Parathyroid adenoma (tissue), 2 donors: ENCODE measurements around the gene COMMD10.

Source experiments
- H2AFZ ChIP-seq: fragments of 300-600 bp; sonication (generic); one replicate; pipeline ENCODE4 v1.7.0; 2017; ENCODE audit warnings: antibody characterized with exemption, mild to moderate bottlenecking
- H3K27ac ChIP-seq: fragments of 300-600 bp; sonication (generic); one replicate; pipeline ENCODE4 v1.7.0; 2017
- H3K27me3 ChIP-seq: fragments of 300-600 bp; sonication (generic); one replicate; pipeline ENCODE4 v1.7.0; 2017; ENCODE audit warnings: low read length; ENCODE audit not compliant: control insufficient read depth, insufficient read depth
- H3K36me3 ChIP-seq: fragments of 300-600 bp; sonication (generic); one replicate; pipeline ENCODE4 v1.7.0; 2017; ENCODE audit warnings: low read length; ENCODE audit not compliant: control insufficient read depth, insufficient read depth
- H3K4me1 ChIP-seq: fragments of 300-600 bp; sonication (generic); one replicate; pipeline ENCODE4 v1.7.0; 2017; ENCODE audit warnings: control low read depth
- H3K4me2 ChIP-seq: fragments of 300-600 bp; sonication (generic); one replicate; pipeline ENCODE4 v1.7.0; 2017; ENCODE audit warnings: low read length
- H3K4me3 ChIP-seq: fragments of 300-600 bp; sonication (generic); one replicate; pipeline ENCODE4 v1.7.0; 2017; ENCODE audit warnings: low read depth, low read length
- H3K79me2 ChIP-seq: fragments of 300-600 bp; sonication (generic); one replicate; pipeline ENCODE4 v1.7.0; 2017; ENCODE audit warnings: control low read depth
- H3K9ac ChIP-seq: fragments of 300-600 bp; sonication (generic); one replicate; pipeline ENCODE4 v1.7.0; 2017; ENCODE audit warnings: mild to moderate bottlenecking
- H3K9me3 ChIP-seq: fragments of 300-600 bp; sonication (generic); one replicate; pipeline ENCODE4 v1.7.0; 2017; ENCODE audit warnings: low read length; ENCODE audit not compliant: control insufficient read depth
- CTCF ChIP-seq: fragments of 300-600 bp; sonication (generic); IDR thresholded peaks from one replicate; pipeline ENCODE4 v1.7.0; 2017; ENCODE audit warnings: antibody characterized with exemption, mild to moderate bottlenecking
- donor health status: primary hyperparathyroidism.

COMMD10 gene

DNA sequence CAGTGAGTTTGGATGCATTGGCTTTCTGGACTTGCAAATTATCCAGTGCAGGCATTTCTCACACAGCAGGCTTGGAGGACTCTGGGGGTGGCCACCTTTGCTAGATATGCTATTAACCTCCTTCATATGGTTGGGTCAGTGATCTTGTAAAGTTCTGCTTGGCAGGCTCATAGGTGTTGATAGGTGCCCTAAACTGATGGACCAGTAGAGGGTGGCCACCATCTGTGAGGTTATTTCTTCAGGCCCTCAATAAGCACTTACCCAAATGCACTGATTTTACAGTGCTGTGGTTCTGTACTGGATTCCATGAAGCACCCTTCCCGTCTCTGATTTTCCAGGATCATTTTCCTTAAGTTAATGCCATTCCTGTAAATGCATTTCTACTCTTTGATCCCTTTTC is 216.3 kb downstream of the COMMD10 start:
- Histone ChIP-seq H3K9me3 (no peaks in the 10 kb centered on the region), H3K4me1 (no peaks in the 10 kb centered on the region), H3K4me3 (no peak overlapping the region), H3K79me2 (no peaks in the 10 kb centered on the region), H3K9ac (no peak overlapping the region), H3K27me3 (no peaks in the 10 kb centered on the region), H3K4me2 (no peak overlapping the region), H3K27ac (no peak overlapping the region), H2AFZ (no peak overlapping the region), H3K36me3 (no peaks in the 10 kb centered on the region)
- TF ChIP-seq CTCF: no peak

DNA sequence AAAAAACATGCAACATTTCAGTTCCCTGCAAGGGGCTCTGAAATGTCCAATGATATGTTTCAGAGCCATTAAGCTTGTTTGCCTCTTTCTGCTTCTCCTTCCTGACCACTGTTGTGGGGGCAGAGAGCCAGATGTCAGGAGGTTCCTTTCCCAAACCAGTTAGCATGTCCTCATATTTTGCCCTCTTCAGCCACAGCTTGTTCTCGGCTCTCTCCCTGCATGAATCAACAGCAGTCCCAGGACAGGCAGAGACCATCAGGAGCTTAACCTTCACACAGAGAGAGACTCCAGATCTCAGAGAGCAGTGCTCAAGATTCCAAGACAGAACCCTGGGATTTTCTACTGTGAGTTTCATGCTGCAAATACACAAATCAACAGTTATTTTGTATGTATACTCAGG is 218.5 kb downstream of the COMMD10 start:
- no peak overlapping the region for H2AFZ ChIP-seq
- TF ChIP-seq CTCF: no peak
- H3K27ac ChIP-seq: no peak overlapping the region
- H3K79me2 ChIP-seq: no peaks in the 10 kb centered on the region
- no peaks in the 10 kb centered on the region for H3K4me1 ChIP-seq
- no peak overlapping the region for H3K4me3 ChIP-seq
- H3K9me3 ChIP-seq: no peaks in the 10 kb centered on the region
- no peak overlapping the region for H3K4me2 ChIP-seq
- H3K36me3 ChIP-seq: no peaks in the 10 kb centered on the region
- H3K9ac ChIP-seq: no peak overlapping the region
- H3K27me3 ChIP-seq: no peaks in the 10 kb centered on the region

DNA sequence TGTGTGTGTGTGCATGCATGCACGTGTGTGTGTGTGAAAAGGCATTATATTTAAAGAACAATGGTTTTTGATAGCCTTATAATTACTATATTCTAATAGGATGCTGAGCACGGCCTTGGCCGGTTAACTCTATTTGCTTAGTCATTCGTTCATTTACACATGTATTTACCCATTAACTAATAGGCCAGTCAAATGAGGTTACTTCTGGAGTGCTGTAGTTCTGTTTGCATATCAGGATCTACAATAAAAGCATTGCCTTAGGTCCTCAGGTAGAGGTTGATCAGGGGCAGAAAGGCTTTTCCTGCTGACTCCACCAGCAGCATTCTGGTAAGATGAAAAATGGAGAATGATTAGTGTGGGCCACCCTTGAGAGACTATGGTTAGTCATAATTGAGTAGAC is 219.0 kb downstream of the COMMD10 start:
- no peak overlapping the region for H3K27ac ChIP-seq
- H3K4me1 ChIP-seq: no peaks in the 10 kb centered on the region
- no peaks in the 10 kb centered on the region for H3K79me2 ChIP-seq
- no peak overlapping the region for H3K9ac ChIP-seq
- H3K4me2 ChIP-seq: no peak overlapping the region
- no peaks in the 10 kb centered on the region for H3K9me3 ChIP-seq
- no peaks in the 10 kb centered on the region for H3K27me3 ChIP-seq
- H2AFZ ChIP-seq: no peak overlapping the region
- no peak overlapping the region for H3K4me3 ChIP-seq
- H3K36me3 ChIP-seq: no peaks in the 10 kb centered on the region
- TF ChIP-seq CTCF: no peak

GRCh38 chr5:116305899-116306298 is 221.1 kb downstream of the COMMD10 start:
- Histone ChIP-seq H3K9me3 (no peaks in the 10 kb centered on the region), H3K36me3 (no peaks in the 10 kb centered on the region)
- TF ChIP-seq CTCF: no peak

DNA sequence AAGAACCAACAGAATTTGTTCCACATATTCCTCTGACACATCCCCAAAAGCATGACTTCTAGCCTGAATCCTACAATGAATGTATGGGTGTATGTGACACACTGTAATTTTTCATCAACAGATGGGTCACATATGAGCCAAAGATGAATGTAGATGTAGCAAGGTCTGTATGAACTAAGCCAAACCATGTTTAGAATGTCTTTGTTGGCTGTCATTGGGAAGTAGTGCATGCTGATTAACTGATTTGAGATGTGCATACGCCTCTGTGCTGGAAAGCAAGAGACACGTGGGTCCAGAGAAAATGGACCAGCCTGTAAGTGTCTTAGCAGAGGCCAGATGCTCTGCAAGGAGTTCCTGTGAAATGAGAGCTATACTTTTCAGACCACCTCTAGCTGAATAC is 222.0 kb downstream of the COMMD10 start:
- H3K4me3 ChIP-seq: no peak overlapping the region
- no peak overlapping the region for H3K27ac ChIP-seq
- no peaks in the 10 kb centered on the region for H3K9me3 ChIP-seq
- no peak overlapping the region for H3K9ac ChIP-seq
- TF ChIP-seq CTCF: no peak
- no peak overlapping the region for H2AFZ ChIP-seq
- no peak overlapping the region for H3K4me2 ChIP-seq
- no peaks in the 10 kb centered on the region for H3K27me3 ChIP-seq
- H3K36me3 ChIP-seq: no peaks in the 10 kb centered on the region
- H3K4me1 ChIP-seq: no peaks in the 10 kb centered on the region
- H3K79me2 ChIP-seq: no peaks in the 10 kb centered on the region

More at GRCh38 chr5:116305899-116306298, 221.1 kb downstream of the COMMD10 start:
- no peak overlapping the region for H2AFZ ChIP-seq
- H3K4me1 ChIP-seq: no peaks in the 10 kb centered on the region
- no peak overlapping the region for H3K27ac ChIP-seq
- no peaks in the 10 kb centered on the region for H3K27me3 ChIP-seq
- H3K9ac ChIP-seq: no peak overlapping the region
- H3K4me3 ChIP-seq: no peak overlapping the region
- no peaks in the 10 kb centered on the region for H3K79me2 ChIP-seq
- no peak overlapping the region for H3K4me2 ChIP-seq
